ENCODE data around the gene LRRN1.

Gene LRRN1

DNA sequence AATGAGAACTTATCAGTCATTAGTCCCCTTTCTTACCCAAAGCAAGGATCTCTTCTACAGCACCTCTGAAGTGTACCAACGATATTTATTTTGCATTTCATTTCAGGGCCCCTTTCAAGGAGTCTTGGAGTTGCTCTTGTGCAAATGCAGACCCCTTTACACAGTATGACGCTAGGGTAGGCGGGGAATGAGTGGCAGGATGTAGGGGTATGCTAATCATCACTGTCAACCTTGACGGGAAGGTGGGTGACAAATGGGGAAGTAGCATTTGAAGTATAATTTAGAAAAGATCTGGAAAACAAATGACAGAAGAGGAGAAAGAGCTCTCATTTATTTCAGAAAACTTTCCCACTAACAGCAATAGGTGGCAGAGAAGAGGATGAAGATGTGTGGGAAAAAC is 94.4 kb downstream of the LRRN1 start:
- H3K27ac ChIP-seq = no peak overlapping the region
- TF ChIP-seq ZFX (IDR thresholded peaks at IDR 0.05) = no peak
- TF ChIP-seq, protein P1, sequence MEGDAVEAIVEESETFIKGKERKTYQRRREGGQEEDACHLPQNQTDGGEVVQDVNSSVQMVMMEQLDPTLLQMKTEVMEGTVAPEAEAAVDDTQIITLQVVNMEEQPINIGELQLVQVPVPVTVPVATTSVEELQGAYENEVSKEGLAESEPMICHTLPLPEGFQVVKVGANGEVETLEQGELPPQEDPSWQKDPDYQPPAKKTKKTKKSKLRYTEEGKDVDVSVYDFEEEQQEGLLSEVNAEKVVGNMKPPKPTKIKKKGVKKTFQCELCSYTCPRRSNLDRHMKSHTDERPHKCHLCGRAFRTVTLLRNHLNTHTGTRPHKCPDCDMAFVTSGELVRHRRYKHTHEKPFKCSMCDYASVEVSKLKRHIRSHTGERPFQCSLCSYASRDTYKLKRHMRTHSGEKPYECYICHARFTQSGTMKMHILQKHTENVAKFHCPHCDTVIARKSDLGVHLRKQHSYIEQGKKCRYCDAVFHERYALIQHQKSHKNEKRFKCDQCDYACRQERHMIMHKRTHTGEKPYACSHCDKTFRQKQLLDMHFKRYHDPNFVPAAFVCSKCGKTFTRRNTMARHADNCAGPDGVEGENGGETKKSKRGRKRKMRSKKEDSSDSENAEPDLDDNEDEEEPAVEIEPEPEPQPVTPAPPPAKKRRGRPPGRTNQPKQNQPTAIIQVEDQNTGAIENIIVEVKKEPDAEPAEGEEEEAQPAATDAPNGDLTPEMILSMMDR (conservative IDR thresholded peaks at IDR 0.05) = no peak
